Right ventricle myocardium inferior (tissue), 1 donor: Measurements from ENCODE around the gene C1R. TPM values are rescaled to one million over a fixed set of nuclear protein-coding genes. Genes with fewer than 3 reads are reported as not detected.

Source experiments
- ATAC-seq: fragments of 200-7000 bp; cut with Tn5 transposase; one replicate; pipeline ENCODE4 v1.9.1; 2020; ENCODE audit warnings: mild to moderate bottlenecking, moderate library complexity
- DNase-seq: peaks from one replicate; pipeline ENCODE4 v3.0.0; 2021; ENCODE audit errors: missing footprints
- intact Hi-C: fragments of 100-400 bp; cut with DNase I; formaldehyde crosslinking; loops from one replicate; pipeline ENCODE4 v1.11.0; 2022
- long read RNA-seq: library from polyadenylated mRNA; unstranded; transcript quantifications from one replicate; pipeline ENCODE4 v2.0.0, GENCODE V29; 2021
- total RNA-seq: library from RNA; stranded (reverse); fragmentation: NEBNext Ultra II Directional; extraction: Animal tissue kit (Norgen Biotek cat#: 25700); gene quantifications from one replicate; pipeline ENCODE4 v1.2.1, GENCODE V29; 2021
- donor health status: DM: no; HTN: yes; CAD: no; lungs with severe emphysema.

Gene C1R
- total RNA-seq = 227 TPM
- long read RNA-seq, transcript C1R-215 (11 exons, 2,508 nt) = major isoform, 95 of 139 reads
- long read RNA-seq, partial matches to known transcripts = 31 of 139 reads
- long read RNA-seq, other reads (novel, unspliced or antisense) = 12 of 139 reads

DNA sequence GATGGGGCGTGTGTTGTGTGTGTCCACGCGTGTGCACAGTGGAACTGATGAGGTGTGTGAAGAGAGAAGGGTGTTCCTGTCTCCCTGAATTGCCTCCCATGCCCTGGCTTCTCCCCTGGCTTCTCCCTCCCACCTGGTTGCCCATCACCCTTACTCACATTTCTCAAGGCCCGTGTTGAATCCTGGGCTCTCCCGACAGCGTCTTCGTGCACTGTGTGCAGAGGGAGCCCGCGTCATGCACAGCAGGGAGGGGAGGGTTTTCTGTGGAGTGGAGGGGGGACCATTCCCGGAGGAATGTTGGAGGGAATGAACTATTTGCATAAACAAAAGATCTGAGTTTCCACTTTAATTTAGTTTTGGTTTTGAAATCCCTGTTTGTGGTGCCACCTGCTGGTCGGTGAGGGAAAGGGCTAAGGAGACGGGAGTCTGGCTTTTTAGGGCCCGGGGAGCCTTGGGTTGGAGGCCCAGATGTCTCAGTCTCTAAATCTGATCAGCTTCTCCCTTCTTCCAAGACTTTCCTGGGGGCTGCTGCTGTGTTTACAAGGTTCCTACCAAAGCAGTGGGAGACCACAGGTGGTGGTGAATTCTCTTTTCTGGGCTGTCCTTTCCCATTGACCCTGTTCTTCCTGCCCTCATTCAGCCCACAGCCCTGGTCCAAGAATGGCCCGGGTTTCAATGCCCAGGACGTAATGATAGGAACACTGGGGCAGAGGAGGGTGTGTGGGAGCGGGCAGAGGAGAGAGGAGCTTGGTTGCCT is at the start of gene C1R:
C1R (minus strand) TSS at position 217 of the 757 bp plus-strand sequence; CDS start at position 160, 57 bp downstream.
- DNase-seq = peak; percentile 86
- peak; percentile 85 for ATAC-seq
- intact Hi-C loops = loop anchor here (1.0 to 5.0 kb wide), 3 partner anchors 32 to 168 kb away; partner anchors contain the start of gene C1S

DNA sequence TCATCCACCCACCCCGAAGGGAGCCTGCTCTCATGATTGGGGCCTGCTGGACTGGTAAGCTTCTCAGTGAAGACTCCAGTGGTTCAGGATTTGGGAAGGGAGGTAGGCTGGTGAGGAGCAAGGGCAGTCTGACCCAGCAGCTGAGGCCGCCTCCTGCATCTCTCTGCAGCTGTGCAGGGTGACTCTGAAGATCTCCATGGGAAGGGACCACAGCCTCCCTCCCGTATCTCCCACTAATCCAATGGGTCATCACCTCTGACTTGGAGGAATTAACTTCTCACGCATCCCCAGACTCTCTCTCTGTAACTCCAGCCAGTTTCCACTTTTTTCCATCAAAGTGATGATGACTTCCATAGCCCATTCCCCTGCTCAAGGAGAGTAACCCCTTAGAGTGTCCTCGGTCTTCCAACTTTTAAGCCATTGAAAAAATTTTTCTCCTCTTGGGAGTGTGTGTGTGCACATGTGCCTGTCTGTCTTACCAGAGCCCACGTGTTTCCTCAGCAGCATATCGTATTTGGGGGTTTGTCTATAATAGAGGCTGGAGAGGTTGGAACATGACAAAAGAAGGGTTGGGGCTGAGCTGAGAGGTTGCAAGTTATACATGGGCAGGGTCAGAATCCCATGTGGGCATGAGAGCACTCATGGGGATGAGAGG is 49.2 kb upstream of the C1R start:
- intact Hi-C loops = loop anchor here (2.0 kb wide), 1 partner anchor 47 kb away; the partner anchor contains the start of gene PEX5
- ATAC-seq (no peak), DNase-seq (no peak)

DNA sequence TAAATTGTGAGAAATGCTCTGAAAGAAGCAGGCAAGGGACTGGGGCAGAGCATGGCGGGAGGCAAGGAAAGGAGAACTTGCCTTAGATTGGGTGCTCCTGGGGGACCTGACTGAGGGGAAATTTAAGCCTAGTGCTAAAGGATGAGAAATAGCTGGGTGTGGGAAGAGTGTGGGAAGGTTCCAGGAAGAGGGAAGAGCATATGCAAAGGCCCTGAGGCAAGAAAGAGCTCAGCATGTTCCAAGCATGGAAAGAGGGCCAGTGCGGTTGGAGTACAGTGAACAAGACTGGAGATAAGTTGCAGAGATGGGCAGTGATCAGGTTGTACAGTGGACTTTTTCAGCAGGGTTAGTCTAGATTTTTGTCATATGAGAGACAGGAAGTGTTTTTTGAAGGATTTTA is 47.0 kb upstream of the C1R start:
- no peak for ATAC-seq
- no peak for DNase-seq
- intact Hi-C loops = no loop called here

DNA sequence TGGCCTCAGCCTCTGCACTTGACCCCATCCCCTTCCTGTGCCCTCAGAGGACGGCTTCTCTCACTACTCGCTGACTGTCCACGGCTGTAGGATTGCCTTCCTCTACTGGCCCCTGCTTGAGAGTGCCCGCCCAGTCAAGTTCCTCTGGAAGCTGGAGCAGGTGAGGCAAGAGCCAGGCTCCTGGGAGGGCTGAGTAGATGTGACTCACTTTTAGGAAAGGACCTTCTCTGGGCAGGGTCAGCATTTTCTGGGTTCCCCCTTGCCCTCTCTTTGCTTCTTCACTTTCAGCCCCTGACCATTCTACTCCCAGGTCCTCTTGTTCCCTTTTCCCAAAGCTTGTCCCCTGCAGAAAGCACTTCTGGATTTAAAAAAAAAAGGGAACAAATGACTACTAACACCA is 45.7 kb upstream of the C1R start:
- DNase-seq (no peak), ATAC-seq (no peak)
- intact Hi-C loops = no loop called here

DNA sequence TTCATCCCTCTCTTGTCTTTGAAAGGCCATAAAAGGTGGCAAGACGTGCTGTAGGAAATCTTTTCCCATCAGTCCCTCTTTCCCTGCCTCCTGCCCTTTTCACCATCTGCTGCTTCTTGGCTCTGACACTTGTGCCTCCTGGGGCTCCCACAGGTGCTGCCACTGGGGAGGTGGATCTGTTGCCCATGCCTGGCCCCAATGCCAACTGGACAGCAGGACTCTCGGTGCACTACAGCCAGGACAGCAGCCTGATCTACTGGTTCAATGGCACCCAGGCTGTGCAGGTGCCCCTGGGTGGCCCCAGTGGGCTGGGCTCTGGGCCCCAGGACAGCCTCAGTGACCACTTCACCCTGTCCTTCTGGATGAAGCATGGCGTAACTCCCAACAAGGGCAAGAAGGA is 44.4 kb upstream of the C1R start:
- ATAC-seq = no peak
- DNase-seq = no peak
- intact Hi-C loops = no loop called here

DNA sequence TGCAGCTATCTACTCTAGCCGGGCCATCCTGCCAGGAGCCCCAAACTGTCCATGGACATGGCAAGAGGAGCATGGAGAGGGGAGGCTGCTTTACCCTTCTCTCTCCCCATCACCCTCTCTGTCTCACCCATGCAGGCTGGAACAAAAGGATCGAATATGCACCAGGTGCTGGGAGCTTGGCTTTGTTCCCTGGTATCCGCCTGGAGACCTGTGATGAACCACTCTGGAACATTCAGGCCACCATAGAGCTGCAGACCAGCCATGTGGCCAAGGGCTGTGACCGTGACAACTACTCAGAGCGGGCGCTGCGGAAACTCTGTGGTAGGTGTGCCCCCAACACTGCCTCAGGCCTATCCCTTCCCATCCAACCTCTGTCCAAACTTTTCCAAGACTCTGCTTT is 43.8 kb upstream of the C1R start:
- no peak for DNase-seq
- ATAC-seq = no peak
- intact Hi-C loops = no loop called here

DNA sequence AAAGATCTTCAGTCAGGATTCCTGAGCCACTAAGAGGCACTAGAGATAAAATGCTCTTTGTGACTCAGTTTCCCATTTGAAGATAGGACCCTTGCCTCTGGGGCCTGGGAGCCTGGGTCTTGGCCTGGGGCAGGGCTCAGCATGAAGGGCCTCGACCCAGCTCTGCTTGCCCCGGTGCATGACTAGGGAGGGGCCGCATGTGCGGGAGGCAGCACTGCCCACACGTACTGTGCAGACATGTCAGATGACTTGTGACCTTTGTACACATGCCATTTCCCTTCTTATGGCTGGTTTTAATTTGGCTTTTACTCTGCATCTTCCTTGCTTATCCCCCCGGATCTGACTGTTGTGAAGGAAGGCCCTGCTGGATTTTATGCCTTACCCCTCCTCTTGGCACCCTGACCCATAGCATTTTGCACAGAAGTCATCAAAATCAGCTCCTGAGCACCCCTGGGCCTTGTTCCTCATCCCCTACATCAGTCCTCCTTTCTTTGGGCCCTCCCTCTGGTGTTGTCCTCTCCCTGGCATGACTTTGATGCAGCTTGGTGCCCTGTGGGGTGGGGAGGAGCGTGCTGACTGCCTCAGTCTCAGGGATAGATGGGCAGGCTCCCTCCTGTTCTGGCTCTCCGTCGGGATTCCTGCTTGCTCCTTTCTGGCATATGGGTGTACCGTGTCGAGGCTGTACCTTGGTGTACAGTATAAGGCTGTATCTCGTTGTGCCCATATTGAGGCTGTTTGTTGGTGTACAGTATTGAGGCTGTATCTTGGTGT is 42.3 kb upstream of the C1R start:
- intact Hi-C loops = no loop called here
- DNase-seq (no peak), ATAC-seq (no peak)

DNA sequence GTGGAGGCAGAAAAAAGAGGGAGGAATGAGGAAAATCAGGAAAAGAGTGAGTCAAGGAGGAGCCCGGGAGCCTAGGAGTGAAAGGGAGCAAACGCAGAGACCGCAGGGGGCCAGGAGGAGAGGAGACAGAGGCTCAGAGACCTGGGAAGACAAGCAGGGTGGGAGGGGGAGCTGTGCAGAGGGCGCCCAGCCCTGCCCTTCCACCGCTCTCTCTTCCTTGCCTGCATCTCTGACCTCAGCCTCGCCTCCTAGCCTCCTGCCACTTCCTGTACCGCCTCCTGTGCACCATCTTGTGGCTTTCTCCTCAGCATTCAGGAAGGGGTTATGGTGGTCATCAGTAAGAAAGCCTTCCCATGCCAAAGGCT is 39.2 kb upstream of the C1R start:
- no peak for DNase-seq
- intact Hi-C loops = no loop called here

DNA sequence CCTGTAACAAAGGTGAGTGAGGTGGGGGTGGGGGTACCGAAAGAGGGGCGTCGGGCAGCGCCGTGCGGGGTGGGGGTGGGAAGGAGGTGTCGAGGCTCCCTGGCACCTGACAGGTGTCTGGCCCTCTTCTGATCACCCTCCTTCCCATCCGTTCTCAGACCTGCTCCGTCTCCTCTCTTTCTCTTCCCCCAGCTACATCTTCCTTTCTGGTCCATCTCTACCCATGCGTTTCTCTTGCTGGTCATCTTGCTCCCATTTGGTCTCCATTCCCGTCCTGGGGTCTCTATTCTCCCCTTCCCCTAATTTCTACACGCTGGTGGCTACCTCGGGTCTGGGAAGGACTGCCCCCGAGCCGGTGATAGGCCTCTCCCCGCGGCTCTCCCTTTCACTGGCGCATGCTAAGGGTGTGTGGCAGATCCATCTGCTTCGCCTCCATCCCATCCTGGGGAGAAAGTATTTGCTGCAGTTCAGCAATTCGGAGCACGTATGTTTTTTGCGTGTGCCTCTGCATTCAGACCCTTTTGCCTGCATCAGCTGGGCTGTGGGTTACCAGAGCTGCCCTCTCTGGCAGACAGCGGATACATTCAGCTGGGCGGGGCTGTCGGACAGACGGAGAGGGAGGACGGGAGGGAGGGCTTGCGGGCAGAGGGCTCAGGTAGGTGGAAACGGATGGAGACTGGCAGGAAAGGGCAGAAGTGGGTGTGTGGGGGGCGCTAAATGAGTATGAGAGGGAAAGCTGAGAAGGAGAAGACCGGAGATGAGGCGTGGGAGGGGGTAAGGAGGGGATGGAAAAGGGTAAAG is 38.7 kb upstream of the C1R start:
- DNase-seq (no peak), ATAC-seq (peak; percentile 49)
- intact Hi-C loops = no loop called here

More for the DNA sequence above, 39.2 kb upstream of the C1R start:
- no peak for ATAC-seq

DNA sequence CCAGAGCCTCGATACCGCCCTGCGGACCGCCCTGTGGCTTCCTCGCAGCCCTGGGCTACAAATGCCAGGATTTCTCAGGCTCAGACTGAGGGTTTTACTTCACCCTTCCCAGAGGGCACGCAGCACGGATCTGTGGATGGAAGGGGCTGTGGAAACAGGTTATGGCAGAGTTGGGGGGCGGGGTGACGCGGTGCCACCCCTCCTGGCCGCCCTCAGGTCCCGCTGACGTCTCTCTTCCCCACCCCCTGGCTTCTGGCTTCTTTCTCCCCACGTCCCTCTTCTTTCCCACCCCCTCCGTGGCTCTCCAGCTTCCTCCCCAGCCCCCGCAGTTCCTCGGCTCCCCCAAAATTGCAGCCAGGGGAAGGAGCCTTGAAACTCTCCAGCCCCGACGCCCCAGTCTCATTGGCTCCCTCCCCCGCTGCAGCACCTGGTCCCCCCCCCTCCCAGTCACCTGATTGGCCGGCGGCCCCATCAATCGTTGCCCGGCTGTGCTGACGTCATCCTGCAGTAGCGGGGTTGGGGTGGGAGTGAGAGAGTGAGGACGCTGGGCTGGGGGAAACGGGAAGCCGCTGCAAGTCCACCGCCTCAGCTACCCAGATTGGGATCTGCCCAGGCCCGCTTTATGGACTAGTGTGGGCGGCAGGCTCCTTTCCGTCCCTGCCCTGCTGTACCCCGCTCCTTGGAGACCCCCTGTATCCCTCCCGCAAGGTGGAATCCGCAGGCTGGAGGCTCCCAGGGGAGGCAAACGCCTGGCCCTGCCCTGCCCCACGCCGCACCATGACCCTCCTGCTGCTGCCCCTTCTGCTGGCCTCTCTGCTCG is 37.8 kb upstream of the C1R start, which contains the start of gene CLSTN3:
CLSTN3 (plus strand) TSS at position 500 of the 820 bp plus-strand sequence; CDS start at position 778, 278 bp downstream.
- no peak for DNase-seq
- ATAC-seq = peak; percentile 80
- intact Hi-C loops = no loop called here

DNA sequence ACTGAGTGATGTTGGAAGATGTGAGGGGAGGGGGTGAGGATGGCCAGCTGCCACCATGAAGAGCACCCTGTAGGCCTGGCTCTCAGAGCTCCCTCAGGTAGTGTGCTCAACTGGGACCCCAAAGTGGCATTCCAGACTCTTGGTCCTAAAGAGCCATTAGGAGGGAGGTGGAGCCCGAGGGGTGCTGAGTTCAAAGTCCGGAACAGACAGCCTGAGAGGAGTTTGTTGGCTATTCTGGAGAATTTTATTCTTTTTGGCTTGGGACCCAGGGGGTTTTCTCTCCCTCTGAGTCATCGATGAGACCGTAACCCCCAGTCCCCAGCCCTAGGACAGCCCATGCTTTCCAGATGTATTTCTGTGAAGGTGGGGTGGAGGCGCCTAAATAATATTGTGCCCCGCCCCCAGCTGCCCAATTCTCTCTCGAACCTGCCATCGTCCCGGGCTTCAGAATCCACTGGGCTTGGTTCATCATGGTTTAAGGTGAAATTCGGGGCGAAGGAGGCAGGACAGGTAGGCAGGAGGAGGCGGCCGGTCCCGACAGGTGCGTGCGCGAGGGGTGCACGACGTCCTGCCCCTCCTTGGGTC is 37.1 kb upstream of the C1R start:
- ATAC-seq (no peak), DNase-seq (no peak)
- intact Hi-C loops = no loop called here

DNA sequence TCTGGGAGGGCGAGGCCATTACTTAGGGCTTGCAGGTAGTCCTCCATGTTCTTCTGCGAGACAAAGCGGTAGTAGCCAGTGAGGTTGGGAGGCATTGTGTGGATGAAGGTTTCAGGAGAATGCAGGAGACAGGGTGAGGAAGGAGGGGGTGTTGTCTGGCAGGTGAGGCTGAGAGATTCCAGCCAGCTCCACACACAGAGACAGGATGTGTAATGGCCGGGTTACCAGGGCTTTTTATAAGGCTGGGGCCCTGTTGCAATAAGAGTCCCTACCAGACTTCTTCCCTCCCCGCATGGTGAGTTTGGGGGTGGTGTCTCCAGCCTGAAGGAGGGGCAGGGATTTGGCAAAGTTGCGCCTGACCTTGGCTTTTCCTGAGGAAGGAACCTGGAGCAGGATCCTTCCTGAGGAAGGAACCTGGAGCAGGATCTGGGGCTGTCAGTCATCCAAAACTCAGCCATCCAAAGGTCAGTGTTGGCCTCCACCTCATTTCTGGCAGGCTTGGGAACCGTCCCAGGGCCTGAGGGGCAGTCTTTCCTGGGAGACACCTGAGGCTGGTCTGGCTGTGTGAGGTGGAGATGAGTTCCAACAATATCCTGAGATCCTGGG is 36.5 kb upstream of the C1R start, which contains the start of gene RBP5:
RBP5 (minus strand) TSS at position 209 of the 606 bp plus-strand sequence; CDS start at position 95, 114 bp downstream.
- intact Hi-C loops = no loop called here
- DNase-seq = no peak
- ATAC-seq = no peak

DNA sequence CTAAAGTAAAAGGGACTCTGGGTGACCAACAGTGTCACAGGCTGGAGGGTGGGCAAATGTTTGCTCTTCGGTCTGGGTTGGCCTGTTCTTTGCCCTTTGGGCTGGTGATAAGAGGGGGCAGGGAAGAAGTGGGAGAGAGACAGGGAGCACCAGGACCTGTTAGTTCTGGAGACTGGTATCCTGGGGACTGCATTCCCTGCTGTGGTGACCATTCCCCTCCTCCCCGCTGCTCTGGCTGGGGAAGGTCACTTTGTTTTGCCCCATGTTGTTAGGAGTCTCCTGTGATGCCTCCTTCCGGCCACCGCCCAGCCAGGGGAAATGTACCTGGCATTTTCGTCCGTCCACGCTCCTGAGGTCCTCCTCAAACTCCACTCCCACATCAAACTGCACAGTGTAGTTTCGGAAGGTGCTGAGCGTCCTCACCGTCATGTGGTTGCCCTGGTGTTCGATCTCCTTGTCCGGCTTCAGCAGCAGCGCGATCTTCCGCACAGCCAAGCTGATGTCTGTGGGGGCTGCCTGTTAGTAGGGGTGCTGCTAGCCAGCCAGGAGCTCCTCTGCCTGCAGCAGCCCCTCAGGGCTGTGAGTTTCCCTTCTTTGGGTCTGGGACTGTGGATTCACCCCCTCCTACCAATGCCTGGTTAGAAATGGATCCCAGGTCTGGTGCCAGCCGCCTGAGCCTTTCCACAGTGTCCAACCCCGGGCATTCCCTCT is 35.8 kb upstream of the C1R start:
- DNase-seq (no peak), ATAC-seq (no peak)
- intact Hi-C loops = no loop called here

DNA sequence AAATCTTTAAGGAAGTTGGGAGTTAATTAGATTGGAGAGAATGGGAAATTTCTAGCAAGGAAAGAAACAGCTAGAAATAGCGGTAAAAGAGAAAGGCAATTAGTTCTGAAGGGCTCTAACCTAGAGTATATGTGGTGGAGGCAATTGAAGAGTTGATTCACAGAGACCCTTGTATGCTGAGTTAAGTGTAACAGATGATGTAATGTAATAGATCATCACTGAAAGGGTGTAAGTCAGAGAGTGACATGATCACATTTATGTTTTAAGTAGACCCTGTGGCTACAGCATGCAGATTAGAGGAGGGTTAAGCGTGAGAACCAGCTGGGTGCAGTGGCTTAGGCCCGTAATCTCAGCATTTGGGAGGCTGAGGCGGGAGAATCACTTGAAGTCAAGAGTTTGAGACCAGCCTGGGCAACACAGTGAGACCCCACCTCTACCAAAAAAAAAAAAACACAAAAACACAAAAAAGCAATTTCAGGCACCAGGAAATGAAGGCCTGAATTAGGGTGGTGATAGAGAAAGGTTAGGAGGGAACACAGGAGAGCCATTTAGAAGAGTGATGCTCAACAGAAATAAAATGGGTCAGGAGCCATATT is 33.5 kb upstream of the C1R start:
- DNase-seq (no peak), ATAC-seq (no peak)
- intact Hi-C loops = no loop called here

DNA sequence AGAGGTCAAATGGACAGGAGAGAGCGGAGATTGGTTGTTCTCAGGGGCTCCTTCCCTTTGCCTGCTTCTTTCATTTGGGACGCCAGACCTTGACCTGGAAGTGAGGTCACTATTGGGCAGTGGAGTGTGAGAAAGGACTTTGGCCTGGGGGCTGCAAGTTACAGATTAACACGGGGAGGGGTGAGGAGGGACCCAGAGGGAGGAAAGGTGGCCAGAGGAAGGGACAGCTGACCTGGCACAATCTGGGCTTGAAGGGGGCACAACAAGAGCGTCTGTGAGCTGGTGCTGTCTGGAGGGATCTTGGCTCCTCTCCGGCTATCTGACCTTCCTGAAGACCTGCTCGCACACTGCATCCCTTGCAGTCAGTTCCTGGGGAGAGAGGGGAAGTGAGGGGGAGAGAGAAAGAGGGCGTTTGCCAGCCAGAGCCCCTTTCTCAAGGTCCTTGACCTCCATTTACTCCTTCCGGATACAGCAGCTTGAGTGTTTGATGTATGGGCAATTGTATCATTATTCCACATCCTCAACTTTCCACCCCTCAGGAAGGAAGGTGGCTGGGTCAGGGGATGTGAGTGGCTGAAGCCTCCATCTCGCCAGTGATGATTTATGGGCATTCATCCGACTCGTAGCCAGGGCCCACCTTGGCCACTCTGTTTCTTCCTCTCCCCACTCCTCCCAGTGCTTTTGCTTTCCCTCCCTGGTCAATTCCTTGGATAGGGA is 31.7 kb upstream of the C1R start:
- no peak for DNase-seq
- ATAC-seq = no peak
- intact Hi-C loops = no loop called here
